HUES48 (cell line): ENCODE data around the gene PCDH17.

Experiments
- H3K27ac ChIP-seq: one replicate; pipeline ENCODE4 v1.7.0; 2013; ENCODE audit warnings: low read depth, low read length, inconsistent platforms
- H3K27me3 ChIP-seq: 2 replicates; pipeline ENCODE4 v1.6.1; 2013; ENCODE audit warnings: mild to moderate bottlenecking, low read length; ENCODE audit not compliant: control insufficient read depth, insufficient read depth
- H3K36me3 ChIP-seq: 2 replicates; pipeline ENCODE4 v1.6.1; 2013; ENCODE audit warnings: low read length; ENCODE audit not compliant: control insufficient read depth, insufficient read depth
- H3K4me1 ChIP-seq: 2 replicates; pipeline ENCODE4 v1.6.1; 2013; ENCODE audit warnings: mild to moderate bottlenecking, low read length; ENCODE audit not compliant: control insufficient read depth, insufficient read depth
- H3K4me3 ChIP-seq: 2 replicates; pipeline ENCODE4 v1.5.1; 2013; ENCODE audit warnings: mild to moderate bottlenecking, low read depth, low read length
- H3K9ac ChIP-seq: 2 replicates; pipeline ENCODE4 v1.6.1; 2013; ENCODE audit warnings: mild to moderate bottlenecking, low read depth, low read length, moderate library complexity
- H3K9me3 ChIP-seq: 2 replicates; pipeline ENCODE4 v1.6.1; 2013; ENCODE audit warnings: low read length; ENCODE audit not compliant: control insufficient read depth, insufficient read depth

PCDH17 gene

DNA sequence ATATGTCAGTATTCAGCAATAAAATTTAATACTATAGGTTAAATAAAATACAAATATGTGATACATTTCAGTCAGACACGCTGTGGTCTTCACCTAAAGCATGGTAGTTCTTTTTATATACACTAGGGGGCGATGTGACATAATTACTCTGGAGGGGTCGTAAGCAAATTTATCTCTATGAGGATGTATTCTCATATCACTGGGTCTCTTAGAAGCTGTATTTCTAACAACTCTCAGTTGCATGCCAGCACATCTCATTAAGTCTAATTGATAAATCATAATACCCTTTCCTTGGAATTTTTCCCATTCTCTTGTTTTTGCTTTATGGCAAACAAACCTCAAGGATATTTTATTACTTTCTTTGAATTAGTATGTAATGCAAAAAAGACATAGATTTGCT, 3.9 kb upstream of the PCDH17 start:
- Histone ChIP-seq H3K9ac (no peak overlapping the region), H3K9me3 (no peaks in the 10 kb centered on the region), H3K4me3 (no peak overlapping the region), H3K36me3 (no peaks in the 10 kb centered on the region), H3K27me3 (peaks cover 50% of the 10 kb centered on the region), H3K27ac (no peak overlapping the region), H3K4me1 (peaks cover 29% of the 10 kb centered on the region)

DNA sequence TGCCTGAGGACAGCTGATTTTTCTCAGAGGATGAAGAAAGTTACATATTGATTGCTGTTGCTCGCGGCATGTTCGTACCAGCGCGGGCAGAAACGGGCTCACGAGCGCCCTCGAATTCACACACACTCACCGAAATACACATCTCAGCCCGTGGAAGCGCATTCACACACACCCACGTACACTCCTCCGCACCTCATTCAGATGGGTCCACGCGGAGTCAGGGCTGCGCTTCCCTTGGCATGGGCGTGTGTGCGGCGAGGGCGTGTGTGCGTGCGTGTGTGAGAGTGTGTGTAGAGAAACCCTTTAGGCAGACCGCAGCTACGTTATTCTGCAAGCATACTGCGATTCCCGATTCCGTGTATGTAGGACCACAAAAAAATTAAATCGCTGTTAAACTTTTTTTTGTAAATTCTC, 2.1 kb upstream of the PCDH17 start:
- Histone ChIP-seq H3K4me3 (peak overlapping the region; percentile 76), H3K27ac (no peak overlapping the region), H3K4me1 (peaks cover 26% of the 10 kb centered on the region), H3K36me3 (no peaks in the 10 kb centered on the region), H3K9ac (no peak overlapping the region), H3K9me3 (no peaks in the 10 kb centered on the region), H3K27me3 (peaks cover 67% of the 10 kb centered on the region)

DNA sequence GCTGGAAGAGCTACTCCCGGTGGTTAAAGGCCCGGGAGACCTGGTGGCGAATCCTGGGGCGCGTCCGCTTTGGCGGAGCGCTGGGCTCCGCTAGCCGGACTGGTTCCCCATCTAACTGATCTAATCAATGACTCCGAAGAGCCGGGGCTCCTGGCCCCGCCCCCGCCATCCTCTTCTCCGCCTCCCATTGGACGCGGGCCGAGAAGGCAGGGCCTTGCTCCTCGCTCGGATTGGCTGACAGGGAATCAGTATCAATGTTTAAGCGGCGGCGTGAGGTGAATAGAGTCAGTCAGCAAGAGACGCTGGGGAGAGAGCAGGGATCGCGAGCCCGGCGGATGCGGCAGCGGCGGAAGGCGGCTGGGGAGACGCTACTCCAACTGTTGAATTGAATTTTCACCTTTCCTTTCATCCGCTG, 1.7 kb upstream of the PCDH17 start:
- Histone ChIP-seq H3K4me1 (peaks cover 23% of the 10 kb centered on the region), H3K27ac (no peak overlapping the region), H3K9ac (no peak overlapping the region), H3K4me3 (peak overlapping the region; percentile 77), H3K27me3 (peaks cover 72% of the 10 kb centered on the region), H3K9me3 (no peaks in the 10 kb centered on the region), H3K36me3 (no peaks in the 10 kb centered on the region)

DNA sequence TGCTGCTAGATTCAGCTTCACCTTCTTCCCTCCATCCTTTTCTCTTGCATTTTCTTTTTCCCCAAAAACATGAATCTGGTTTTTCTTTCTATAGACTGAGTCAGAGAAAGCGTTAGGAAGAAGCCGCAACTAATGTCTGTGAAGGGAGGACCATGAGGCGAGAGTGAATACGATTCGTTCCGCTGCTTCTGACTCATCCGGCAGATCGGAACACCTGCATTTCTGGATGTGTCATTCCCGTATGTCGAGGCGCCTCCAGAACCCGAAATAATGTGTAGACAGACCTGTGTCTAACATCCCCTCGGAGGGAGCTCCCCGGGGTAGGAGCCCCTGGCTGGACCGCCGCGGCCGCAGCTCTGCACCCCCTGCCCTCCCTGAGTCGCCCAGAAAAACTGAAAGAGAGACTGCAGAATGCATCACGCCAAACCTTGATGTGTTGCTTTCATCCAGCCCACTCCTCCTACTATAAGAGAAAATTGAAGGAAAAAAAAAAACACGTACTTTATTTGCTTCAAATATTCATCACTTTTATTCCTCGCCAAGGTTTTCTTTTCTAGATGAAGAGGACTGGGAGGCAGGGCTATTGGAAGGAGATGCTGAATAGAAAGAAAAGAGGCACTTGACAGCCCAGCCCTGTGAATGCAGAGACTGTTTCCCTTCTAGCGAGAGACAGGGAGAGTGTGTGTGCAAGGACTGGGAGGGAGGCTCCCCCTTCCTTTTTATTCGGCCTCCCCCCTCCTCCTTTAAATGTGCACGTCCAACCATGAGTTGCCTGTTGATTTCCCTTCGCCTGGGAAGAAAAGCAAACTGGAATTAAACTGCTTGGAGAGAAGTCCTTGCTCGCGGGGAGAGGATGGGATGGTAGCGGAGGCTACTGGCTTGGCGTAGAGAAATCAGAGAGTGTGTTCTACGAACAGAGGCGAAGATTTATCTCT, 616 bp upstream of the PCDH17 start:
- no peak overlapping the region for H3K9ac ChIP-seq
- H3K4me1 ChIP-seq: peaks cover 23% of the 10 kb centered on the region
- H3K27ac ChIP-seq: no peak overlapping the region
- H3K4me3 ChIP-seq: peak overlapping the region; percentile 77
- H3K36me3 ChIP-seq: no peaks in the 10 kb centered on the region
- peaks cover 83% of the 10 kb centered on the region for H3K27me3 ChIP-seq
- no peaks in the 10 kb centered on the region for H3K9me3 ChIP-seq

DNA sequence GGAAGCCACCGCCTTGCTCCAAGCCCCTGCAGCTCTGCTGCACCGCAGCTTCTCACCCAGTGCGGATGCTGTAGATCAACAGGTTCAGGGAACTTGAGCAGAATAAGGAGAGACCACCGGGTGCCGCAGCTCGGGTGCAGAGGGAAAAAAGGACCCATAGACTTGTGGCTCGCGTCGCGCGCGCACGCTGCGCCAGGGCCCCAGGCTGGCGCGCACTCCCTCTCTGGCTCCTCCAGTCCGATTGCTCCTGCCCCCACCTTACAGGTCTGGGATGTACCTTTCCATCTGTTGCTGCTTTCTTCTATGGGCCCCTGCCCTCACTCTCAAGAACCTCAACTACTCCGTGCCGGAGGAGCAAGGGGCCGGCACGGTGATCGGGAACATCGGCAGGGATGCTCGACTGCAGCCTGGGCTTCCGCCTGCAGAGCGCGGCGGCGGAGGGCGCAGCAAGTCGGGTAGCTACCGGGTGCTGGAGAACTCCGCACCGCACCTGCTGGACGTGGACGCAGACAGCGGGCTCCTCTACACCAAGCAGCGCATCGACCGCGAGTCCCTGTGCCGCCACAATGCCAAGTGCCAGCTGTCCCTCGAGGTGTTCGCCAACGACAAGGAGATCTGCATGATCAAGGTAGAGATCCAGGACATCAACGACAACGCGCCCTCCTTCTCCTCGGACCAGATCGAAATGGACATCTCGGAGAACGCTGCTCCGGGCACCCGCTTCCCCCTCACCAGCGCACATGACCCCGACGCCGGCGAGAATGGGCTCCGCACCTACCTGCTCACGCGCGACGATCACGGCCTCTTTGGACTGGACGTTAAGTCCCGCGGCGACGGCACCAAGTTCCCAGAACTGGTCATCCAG, 964 bp downstream of the PCDH17 start:
- Histone ChIP-seq H3K4me3 (peak overlapping the region; percentile 77), H3K27me3 (peaks cover 97% of the 10 kb centered on the region), H3K36me3 (no peaks in the 10 kb centered on the region), H3K27ac (no peak overlapping the region), H3K4me1 (peaks cover 23% of the 10 kb centered on the region), H3K9me3 (no peaks in the 10 kb centered on the region), H3K9ac (no peak overlapping the region)

DNA sequence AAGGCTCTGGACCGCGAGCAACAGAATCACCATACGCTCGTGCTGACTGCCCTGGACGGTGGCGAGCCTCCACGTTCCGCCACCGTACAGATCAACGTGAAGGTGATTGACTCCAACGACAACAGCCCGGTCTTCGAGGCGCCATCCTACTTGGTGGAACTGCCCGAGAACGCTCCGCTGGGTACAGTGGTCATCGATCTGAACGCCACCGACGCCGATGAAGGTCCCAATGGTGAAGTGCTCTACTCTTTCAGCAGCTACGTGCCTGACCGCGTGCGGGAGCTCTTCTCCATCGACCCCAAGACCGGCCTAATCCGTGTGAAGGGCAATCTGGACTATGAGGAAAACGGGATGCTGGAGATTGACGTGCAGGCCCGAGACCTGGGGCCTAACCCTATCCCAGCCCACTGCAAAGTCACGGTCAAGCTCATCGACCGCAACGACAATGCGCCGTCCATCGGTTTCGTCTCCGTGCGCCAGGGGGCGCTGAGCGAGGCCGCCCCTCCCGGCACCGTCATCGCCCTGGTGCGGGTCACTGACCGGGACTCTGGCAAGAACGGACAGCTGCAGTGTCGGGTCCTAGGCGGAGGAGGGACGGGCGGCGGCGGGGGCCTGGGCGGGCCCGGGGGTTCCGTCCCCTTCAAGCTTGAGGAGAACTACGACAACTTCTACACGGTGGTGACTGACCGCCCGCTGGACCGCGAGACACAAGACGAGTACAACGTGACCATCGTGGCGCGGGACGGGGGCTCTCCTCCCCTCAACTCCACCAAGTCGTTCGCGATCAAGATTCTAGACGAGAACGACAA, 1.8 kb downstream of the PCDH17 start:
- Histone ChIP-seq H3K4me1 (peaks cover 23% of the 10 kb centered on the region), H3K9me3 (no peaks in the 10 kb centered on the region), H3K27ac (no peak overlapping the region), H3K4me3 (peak overlapping the region; percentile 77), H3K9ac (no peak overlapping the region), H3K27me3 (peaks cover 89% of the 10 kb centered on the region), H3K36me3 (no peaks in the 10 kb centered on the region)

DNA sequence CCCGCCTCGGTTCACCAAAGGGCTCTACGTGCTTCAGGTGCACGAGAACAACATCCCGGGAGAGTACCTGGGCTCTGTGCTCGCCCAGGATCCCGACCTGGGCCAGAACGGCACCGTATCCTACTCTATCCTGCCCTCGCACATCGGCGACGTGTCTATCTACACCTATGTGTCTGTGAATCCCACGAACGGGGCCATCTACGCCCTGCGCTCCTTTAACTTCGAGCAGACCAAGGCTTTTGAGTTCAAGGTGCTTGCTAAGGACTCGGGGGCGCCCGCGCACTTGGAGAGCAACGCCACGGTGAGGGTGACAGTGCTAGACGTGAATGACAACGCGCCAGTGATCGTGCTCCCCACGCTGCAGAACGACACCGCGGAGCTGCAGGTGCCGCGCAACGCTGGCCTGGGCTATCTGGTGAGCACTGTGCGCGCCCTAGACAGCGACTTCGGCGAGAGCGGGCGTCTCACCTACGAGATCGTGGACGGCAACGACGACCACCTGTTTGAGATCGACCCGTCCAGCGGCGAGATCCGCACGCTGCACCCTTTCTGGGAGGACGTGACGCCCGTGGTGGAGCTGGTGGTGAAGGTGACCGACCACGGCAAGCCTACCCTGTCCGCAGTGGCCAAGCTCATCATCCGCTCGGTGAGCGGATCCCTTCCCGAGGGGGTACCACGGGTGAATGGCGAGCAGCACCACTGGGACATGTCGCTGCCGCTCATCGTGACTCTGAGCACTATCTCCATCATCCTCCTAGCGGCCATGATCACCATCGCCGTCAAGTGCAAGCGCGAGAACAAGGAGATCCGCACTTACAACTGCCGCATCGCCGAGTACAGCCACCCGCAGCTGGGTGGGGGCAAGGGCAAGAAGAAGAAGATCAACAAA, 2.6 kb downstream of the PCDH17 start:
- Histone ChIP-seq H3K27ac (no peak overlapping the region), H3K9ac (no peak overlapping the region), H3K4me3 (peak overlapping the region; percentile 50), H3K36me3 (no peaks in the 10 kb centered on the region), H3K27me3 (peaks cover 81% of the 10 kb centered on the region), H3K9me3 (no peaks in the 10 kb centered on the region), H3K4me1 (peaks cover 20% of the 10 kb centered on the region)

DNA sequence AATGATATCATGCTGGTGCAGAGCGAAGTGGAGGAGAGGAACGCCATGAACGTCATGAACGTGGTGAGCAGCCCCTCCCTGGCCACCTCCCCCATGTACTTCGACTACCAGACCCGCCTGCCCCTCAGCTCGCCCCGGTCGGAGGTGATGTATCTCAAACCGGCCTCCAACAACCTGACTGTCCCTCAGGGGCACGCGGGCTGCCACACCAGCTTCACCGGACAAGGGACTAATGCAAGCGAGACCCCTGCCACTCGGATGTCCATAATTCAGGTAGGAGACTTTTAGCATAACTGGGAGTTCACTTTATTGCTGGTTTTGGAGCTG, 3.3 kb downstream of the PCDH17 start:
- Histone ChIP-seq H3K9ac (no peak overlapping the region), H3K9me3 (no peaks in the 10 kb centered on the region), H3K27me3 (peaks cover 75% of the 10 kb centered on the region), H3K4me3 (peak overlapping the region; percentile 50), H3K27ac (no peak overlapping the region), H3K4me1 (peaks cover 17% of the 10 kb centered on the region), H3K36me3 (no peaks in the 10 kb centered on the region)

DNA sequence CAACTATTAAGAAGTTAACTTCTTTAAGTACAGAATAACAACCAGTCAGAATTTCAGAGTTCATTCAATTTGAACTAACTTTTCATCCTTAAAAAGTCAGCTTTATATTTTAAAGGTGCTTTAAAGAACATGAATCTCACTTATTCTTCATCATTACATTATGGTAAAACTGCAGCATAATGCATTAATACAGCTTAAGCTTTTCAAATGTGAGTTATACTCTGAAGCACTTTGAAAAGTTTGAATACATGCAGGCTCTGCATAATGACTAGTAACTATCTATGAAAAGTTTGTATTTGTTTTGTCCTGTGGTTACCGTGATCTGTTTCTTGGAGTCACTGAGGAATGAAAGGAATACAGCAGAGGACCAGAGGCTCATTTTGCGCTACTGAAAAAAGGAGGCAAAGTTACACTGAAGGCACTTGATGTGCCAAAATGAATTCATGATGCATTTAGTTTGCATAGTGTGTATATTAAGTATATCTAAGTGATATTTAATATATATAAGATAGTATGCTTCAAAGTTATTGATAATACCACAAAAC, 4.1 kb downstream of the PCDH17 start:
- H3K9me3 ChIP-seq: no peaks in the 10 kb centered on the region
- no peak overlapping the region for H3K27ac ChIP-seq
- no peak overlapping the region for H3K9ac ChIP-seq

DNA sequence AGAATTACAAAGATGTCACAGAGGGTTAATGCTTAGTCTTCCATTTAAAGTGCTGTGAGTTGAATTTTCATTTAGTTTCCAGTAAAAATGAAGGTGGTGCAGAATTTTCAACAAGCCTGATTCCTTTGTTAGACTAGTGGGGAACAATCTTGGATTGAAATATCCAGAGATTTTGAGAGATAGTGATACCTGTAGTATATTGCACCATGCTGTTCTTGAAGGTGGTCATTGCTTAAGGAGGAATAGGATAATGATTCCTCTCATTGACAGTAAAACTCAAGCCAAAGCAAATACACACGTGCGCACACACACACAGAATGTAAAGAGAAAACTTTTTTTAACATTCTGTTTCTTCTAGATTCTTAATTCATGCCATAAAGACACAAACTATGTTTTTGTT, 5.3 kb downstream of the PCDH17 start:
- H3K36me3 ChIP-seq: no peaks in the 10 kb centered on the region
- H3K27ac ChIP-seq: no peak overlapping the region
- H3K9me3 ChIP-seq: no peaks in the 10 kb centered on the region
- peaks cover 6% of the 10 kb centered on the region for H3K4me1 ChIP-seq
- peaks cover 56% of the 10 kb centered on the region for H3K27me3 ChIP-seq
- H3K4me3 ChIP-seq: no peak overlapping the region
- no peak overlapping the region for H3K9ac ChIP-seq

More for the DNA sequence above, 4.1 kb downstream of the PCDH17 start:
- peaks cover 68% of the 10 kb centered on the region for H3K27me3 ChIP-seq
- no peak overlapping the region for H3K4me3 ChIP-seq
- peaks cover 10% of the 10 kb centered on the region for H3K4me1 ChIP-seq
- H3K36me3 ChIP-seq: no peaks in the 10 kb centered on the region
